Activated CD4-positive, alpha-beta T cell treated with anti-CD3 and anti-CD28 coated beads, Interleukin-2, amount 50 U/mL, for 1 hour (primary cell): ENCODE measurements around the gene TMEM229A.
"Not testable (repeated sequence)": the region's sequence is repeated elsewhere in the genome, so short reads cannot be mapped to it uniquely, and the experiment has no call there.

Source experiments
- DNase-seq: peaks from one replicate; pipeline ENCODE4 v3.0.0-alpha.2; 2020

TMEM229A gene

DNA sequence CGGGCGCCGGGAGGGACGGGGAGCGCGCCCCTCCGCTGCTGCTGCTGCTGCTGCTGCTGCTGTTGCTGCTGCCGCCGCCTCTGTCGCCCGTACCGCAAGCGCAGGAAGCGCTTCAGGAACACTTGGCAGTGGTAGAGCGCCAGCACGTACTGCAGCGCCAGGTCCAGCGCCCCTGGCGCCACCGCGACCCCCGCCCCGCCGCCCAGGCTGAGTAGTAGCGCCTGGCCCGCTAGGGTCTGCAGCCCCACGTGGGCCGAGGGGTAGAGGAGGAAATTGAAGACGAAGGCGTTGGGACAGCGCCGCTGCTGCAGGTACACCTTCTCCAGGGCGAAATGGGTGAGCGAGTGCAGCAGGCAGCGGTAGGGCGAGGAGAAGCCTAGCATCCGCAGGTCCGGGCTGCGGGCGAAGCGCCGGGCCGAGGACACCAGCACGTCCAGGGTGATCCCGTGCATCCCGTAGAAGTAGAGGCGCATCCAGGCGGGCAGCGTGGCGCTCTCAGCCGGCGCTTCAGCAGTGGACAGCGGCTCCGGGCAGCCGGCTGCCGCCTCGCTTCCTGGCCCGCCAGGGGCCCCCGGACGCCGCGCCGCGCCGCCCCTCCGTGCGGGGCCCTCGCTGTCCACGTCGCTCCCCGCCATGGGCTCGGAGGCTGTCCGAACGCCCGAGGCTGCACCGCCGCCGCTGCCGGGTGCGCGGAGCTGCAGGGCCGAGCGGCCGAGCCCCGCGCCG lies at the start of gene TMEM229A:
Gene TMEM229A, minus strand, starts transcription at position 699 of the 726 bp plus-strand sequence. Its CDS starts 64 bp downstream, at position 635.
- no peak for DNase-seq

DNA sequence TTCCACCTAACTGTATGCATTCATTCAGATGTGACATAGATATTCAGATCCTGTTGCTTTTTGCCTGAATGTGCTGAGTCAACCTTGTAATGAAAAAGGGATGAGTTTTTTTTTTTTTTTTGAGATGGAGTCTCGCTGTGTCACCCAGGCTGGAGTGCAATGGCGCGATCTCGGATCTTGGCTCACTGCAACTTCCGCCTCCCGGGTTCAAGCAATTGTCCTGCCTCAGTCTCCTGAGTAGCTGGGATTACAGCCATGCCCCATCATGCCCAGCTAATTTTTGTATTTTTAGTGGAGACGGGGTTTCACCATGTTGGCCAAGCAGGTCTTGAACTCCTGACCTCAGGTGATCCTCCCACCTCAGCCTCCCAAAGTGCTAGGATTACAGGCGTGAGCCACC lies 49.4 kb upstream of the TMEM229A start:
- DNase-seq, result not testable (repeated sequence)

DNA sequence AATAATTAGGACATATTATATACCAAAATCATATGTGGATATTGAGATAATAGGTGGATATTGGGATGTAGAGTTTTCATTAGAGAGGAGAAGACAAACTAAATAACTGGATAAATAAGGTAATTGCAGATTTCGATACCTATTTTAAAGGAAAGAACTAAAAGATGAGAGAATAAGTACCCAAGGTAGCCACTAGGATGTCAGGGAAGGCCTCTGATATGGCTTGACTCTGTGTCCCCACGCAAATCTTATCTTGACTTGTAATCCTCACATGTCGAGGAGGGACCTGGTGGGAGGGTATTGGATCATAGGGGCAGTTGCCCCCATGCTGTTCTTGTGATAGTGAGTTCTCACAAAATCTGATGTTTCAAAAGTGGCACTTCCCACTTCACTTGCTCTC lies 44.7 kb upstream of the TMEM229A start:
- no peak for DNase-seq

DNA sequence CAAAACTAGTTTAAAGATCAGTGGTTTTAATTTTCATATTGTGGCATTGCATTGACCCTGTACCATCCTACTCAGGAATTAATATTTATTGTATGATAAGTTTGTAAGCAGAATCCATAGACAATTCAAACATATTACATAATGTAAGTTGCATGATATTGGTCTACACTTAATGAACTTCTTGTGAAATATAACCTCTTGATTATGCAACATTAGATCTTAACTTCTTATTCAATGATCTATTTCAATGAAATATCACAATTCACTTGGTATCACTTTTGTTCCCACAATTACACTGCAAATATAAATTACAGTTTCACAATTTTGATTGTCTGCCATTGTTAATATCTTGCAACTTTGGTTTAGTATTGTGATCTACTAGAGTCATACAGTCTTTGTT lies 44.0 kb upstream of the TMEM229A start:
- DNase-seq, result no peak

DNA sequence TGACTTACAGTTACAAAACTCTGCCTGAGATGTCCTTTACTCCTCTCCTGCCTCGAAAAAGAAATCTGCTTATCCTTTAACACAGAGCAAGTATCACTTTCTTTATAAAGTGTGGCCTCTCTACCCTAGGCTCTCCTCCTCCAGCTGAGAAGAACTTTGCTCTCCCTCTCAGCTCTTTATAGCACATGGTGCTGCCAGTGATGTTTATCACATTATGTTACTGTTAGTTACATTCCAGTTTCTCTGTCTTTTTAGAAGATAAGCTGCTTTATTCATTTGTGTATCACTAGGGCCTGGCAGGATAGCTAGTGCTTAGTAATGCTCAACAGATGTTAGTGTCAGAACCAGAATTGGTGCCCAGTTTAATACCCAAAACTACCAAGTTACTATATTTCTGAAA lies 41.1 kb upstream of the TMEM229A start:
- no peak for DNase-seq

DNA sequence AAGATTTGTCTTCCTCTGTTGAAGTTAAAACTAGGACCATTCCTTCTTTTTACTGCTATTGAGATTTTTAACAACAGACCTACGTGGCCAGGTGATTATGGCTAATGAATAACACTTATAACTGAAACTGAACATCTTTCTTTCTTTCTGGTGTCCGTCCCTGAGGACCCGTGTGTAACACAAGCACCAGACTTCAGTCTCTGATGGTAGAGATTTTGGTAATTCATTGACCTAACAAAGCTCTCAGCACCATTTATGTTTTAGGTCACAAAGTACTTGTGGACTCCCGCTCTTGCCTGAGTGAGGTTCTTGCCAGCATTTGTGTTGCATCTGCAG lies 40.4 kb upstream of the TMEM229A start:
- DNase-seq, result no peak

DNA sequence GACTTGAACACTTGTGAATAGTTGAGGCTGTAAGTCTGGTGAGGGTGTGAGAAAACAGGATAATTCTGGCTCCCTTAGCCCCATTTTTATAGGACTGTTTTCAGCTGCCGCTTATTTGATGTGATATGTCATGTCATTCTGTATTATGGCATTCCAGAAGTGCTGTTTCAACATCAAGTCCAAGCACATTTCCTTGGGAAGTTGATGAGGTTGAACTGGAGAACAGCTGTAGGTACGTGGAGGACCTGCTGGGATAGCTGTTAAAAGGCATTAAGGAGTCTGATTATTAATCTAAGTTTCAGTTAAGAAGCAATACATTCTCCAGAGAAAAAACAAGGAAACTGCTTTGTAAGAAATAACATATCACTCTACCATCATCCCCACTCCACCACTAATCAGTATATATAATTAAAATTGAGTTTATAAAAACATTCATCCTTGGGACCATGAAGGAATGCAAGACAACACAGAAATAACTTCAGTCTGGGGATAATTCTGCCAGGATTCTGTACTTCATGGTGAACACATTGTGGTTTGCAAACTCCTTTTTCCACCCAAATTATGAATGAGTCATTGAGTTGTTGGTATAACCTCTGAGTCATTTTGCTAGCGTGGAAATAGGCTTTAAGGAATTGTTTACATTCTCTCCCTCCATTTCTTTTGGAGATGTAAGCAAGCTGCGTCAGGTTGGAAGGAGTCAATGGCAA lies 39.9 kb upstream of the TMEM229A start:
- no peak for DNase-seq

DNA sequence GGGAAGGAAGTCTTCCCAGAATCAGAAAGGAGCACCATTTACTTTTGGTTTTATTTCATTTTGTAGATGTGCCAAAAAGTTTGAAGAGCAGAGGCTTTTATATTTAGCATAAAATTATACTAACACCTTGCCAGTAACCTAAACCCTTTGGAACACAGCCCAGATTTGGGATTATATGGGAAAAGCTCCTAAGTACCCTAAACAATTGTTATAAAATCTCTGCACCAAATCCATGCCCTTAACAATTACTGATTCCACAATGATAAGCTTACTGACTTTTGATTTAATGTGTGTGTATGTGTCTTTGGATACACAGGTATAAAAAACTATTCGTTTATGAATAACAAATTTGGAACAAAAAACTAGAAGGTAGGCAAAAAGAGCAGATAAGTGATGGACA lies 39.0 kb upstream of the TMEM229A start:
- no peak for DNase-seq

DNA sequence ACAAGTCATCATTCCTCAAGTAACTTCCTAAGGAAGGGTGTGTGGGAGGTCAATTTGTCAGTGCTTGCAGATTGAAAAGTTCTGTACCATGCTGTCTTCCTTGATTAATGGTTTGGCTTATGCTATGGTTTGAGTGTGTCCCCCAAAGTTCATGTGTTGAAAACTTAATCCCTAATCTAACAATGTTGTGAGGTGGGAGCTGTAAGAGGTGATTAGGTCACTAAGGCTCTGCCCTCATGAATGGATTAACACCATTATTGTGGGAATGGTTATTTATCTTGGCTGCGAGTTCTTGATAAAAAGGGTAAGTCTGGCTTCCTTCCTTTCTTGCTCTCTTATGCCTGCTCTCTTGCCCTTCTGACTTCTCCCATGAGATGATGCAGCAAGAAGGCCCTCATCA lies 29.3 kb upstream of the TMEM229A start:
- DNase-seq, result no peak

DNA sequence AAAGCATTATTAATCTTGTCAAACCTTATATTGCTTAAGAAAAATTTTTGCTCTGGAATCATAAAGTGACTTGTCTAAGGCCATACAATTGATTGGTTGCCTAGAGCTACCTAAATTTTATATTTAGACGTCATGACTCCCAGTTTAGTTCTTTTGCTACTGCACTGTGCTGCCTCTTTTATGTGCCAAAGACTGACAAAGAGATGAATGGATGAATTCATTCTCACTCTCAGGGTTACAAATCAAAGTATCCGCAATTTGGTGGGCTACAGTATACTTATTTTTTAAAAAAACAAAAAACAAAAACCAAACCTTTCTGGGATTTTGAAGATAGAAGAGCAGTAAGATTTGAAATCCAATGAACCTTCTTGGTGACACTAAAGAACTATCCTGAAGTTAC lies 27.7 kb upstream of the TMEM229A start:
- no peak for DNase-seq

DNA sequence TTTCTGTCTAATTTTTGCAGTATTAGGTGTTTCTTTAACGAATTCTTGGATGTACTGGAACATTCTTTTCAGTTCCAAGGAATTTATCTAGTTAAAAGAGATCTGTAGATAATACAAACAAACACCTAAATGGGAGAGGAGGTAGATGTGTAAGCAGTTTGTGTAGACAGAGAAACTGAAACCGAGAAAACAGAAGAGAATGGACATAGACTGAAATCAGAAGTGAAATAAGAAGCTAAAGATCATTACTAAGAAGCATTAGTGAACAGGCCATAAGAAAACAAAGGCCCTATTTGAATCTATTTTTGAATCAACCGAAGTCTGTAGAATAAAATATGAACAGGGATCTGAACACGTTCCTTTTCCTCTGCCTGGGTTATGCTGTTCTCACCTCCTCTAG lies 26.5 kb upstream of the TMEM229A start:
- no peak for DNase-seq

DNA sequence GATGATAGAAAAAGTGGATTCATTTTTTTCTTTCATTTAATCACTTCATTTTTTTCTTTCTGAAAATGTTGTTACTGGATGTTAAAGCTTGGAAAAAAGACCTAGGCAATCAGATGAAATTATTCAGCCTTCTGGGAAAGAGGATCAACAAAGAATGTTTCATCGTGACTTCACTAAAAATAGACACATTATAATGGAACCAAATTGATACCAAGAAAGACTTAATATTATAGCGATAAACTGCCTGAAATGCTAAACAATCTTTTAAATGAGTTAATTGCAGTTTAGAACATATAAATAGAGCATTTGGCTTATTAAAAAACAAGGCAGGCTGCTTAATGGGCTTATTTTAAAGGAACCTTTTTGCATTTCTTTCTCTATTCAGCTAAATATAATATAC lies 25.6 kb upstream of the TMEM229A start:
- DNase-seq, result no peak

DNA sequence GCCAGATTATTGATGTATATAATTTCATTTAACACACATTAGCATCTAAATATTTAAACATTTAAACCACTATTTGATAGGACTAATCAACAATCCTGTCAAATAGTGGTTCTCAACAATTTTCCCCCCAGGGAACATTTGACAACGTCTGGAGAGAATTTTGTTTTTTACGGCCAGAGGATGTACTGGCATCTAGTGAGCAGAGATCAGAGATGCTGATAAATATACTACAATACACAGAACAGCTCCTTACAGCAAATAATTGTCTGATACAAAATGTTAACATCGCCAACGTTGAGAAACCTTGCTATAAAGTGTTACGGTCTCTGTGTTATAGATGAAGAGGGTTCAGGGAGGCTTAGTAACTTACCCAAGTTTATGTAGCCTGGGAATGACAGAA lies 25.0 kb upstream of the TMEM229A start:
- no peak for DNase-seq

DNA sequence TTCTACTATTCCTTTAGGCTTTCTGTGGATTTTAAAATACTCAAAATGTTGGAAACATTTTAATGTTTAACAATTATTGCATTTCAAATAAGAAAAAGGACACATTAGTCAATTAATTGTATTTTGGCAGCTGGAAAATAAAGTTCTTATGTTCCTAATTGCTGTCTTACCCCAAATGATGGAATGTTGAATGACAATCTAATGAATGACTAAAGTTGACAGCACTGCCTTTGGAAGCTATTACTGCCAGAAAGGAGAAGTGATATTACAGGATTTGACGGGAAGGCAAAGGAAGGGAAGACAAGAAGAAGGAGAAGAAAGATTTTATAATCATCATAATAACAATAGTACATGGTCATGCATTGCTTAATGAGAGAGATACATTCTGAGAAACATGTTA lies 23.4 kb upstream of the TMEM229A start:
- DNase-seq, result no peak

DNA sequence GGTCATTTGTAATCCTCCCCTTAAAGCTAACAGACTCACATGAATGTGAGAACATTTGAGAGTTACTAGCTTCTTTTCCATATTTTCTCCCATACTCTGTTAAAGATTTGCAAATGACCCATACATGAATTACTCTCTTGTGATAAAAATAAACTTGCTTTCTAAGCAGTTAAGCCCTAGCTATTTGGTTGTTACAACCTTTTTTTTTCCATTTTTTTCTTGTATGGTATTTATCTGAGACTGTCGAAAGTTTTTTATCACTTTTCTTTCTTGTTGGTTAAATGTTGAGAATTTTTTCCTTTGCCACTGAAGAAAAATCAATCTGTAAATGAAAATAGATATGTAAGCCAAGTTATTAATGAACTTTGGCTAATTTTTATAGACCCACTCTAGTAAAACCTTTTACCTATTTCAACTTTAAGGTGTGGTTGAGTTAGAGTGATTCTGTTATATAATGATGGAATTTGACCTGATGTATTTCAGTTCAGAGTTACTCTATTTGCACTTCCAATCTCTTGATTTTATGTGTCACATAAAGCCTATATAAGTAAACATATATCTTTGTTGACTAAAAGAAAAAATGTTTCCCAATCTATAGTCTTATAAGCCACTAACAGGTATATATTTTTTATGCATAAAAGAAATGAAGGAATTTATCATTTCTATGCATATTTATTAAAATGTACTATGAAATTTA lies 19.0 kb upstream of the TMEM229A start:
- no peak for DNase-seq

DNA sequence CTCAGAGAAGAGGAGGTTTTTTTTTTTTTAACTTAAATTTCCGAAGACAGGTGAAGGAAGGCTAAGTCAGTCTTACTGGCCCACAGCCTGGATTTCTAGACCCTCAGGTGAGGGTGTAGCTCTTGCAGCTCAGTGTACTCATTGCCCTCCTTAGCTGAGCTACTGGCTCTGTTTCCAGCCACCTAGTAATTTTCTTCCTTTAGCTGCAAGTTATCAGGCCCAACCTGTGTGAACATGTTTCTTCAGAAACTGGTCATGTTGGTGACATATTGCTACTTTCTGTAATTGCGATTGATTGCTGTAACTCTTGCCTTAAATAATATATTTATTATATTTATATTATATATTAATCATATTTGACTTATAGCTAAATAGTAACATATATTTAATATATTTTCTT lies 10.0 kb upstream of the TMEM229A start:
- no peak for DNase-seq

DNA sequence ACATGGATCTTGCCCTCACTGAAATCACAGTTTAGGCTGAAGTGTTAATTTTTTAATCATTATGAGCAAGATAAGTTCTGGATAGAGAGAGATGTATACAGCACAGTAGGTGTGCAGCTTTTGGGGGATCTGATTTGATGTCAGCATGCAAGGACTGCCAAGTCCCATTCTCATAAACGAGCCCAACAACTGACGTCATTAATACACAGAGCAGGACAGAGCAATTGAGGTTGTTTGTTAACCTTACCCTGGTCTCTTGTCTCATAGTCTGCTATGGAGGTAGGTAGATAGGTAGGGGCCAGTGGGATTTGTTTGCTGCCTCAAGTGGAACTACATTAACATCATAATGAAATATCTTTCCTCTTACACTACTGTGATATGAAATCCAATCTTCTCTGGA lies 8.6 kb upstream of the TMEM229A start:
- DNase-seq, result no peak

DNA sequence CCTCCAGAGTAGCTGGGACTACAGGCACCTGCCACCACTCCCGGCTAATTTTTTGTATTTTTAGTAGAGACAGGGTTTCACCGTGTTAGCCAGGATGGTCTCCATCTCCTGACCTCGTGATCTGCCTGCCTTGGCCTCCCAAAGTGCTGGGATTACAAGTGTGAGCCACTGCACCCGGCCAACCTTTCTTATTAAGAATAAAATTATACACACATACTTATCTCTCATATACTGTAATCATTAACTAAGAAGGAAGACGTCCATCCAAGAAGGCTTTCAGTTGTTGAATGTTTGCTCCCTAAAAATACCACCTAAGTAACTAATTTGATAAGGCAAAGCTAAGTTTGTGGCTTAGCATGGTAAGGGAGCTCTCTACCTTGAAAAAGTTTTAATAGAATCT lies 5.0 kb upstream of the TMEM229A start:
- DNase-seq, result not testable (repeated sequence)

DNA sequence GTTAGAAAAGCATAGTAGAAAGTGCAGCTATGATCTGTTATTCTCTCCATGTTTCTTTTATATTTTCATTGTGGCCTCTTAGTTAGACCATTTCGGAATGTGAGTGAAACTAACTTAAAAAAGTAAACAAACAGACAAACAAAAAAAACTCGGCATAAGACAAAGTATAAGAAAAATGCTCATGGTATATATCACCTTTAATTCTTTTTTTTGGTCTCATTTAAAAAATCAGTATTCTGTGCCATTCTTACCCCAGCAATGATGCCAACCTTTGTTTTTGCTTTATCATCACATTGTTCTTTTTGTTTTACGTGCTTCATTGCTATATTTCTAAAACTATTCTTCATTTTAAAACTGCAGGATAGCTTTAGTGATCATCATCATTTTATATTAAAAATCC lies 2.8 kb upstream of the TMEM229A start:
- no peak for DNase-seq

DNA sequence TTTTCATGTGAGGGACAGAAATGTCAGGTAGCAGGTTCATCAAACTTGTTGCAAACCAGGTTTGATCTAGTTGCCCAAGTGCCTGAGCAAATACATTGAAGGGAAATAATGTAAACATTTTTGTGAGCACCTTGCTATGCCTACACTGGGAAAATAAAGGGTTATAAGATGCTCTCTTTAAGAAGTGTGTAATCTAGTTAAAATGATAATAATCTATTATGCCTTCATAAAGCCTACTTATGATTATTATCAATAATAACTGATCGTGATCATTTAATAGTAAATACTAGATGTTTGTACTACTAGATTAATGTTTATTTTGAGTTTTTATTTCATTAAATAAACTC lies 1.9 kb upstream of the TMEM229A start:
- no peak for DNase-seq

DNA sequence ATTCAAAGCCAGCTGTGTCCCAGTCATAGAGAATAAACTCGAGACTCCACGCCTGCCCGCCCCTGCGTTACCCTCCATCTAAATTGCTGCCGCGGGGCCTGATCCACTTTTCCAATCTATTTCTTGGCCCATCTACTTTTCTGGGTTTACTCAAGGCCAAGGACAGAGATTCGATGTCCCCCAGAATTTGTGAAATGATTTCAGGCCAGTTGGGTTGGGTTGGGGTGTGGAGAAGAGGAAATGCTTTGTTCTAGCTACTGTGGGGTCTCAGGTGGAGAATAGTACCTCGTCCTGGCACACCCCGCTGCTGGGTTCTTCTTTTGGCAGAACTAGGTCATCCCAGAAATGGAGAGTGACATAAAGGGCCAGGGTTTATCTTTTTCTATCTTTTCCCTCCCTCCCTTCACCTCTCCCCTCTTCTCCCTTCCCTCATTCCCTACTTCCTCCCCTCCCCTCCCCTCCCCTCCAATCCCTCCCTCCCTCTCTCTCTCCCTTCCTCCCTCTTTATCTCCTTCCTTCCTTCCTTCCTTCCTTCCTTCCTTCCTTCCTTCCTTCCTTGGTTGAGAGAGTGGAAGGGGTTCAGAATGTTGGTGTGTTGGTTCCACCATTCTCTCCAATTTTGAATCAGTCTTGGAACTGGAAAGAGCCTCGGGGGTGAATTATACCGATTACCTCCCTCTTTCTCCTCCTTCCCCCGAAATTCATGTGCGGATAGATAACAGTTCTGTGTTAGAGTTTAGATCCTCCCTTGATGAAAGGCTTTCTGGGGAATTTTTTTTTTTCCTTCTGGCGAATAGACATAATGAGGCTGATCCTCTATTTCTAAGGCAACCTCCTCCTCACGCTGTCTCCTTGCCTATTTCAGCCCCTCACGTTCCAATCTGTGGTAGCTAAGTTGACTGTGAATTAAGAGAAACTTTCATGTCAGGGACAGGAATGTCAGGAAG lies 1.2 kb upstream of the TMEM229A start:
- no peak for DNase-seq

DNA sequence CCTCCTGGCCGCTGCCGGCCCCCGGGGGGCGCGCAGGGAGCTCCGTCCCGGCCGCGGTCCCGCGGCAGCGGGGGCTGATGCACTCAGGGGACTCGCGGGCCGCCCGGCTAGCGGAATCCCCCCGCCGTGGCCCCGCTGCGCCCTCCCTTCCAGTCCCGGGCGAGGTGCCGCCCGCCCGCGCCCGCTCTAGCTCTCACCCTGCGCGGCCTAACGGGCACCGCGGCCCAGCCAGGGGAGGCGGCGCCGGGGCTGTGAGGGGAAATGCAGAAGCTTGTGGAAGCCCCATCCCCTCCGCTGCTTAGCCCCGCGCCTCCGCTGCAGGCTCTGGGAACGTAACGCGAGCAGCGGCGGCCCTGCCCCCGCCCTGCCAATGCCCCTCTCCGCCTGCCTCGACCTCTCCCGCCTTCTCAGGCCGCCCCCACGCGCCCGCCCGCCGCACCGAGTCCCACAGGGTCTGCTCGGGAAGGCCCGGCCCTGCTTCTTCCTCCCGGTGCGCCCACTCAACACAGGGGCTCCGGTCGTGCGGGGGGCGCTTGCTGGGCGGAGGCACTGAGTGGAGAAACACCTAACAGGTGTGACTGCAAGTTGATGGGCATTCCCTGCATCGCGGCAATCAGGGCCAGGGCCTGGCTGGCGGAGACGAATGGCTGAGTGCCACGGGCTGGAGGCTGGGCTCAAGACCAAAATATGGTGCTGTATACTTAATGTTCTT lies 384 bp upstream of the TMEM229A start:
- no peak for DNase-seq

DNA sequence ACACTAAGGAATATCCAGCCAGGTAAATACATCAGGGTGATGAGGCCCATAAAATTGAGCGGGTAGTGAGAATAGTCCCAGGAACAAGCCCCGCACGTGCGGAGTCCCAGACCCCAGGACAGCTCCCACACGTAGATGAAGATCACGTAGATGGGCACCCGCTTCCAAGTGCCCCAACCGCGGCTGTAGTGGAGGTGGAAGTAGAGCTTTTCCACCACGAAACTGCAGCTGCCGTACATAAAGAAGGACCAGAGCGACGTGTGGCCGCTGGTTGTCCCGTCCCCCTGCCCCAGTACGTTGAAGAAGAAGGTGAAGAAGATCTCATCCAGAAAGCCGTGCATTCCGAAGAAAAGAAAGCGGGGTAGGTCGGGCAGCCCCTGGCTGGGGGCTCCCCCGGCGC lies 948 bp downstream of the TMEM229A start:
- no peak for DNase-seq
